Measurements from ENCODE around the gene PLVAP. TPM values are rescaled to one million over a fixed set of nuclear protein-coding genes. Genes with fewer than 3 reads are reported as not detected.

PLVAP gene
- total and polyA plus RNA-seq, 8 donors, result 5.8 to 95.1 (median 30.3) TPM

DNA sequence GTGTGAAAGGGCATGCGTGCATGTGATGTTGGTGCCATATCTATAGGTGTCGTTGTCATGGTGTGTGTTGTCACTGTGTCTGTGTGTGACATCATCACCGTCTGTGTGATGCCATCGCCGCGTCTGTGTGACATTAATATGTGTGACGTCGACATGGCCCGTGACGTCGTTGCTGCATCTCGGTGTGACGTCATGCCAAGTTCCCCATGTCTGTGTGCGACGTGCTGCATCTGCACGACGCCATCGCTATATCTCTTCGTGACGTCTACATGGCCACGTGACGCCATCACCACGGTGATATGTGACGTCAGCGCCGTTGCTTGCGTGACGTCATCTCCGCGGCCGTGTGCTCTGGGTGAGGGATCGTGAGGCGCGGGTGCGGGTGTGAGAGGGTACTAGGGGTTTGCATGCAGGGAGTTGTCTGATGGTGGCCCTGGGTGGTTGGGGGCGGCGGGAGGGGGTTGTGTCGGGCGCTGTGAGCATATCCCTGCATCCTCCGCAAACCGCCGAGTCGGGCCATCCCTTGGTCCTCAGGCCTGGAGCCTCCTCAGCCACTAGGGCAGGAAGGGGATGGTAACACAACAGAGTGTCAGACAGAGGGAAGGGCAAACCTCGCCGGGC lies 25.2 kb downstream of the PLVAP start:
- Histone ChIP-seq H3K9me3 (no peaks in the 10 kb centered on the region), H3K27ac (peak overlapping the region in 1 of 5 donors; percentile 14), H3K4me3 (no peak overlapping the region), H3K27me3 (peaks cover 0 to 56% (median 0%) of the 10 kb centered on the region in 3 donors), H3K36me3 (no peaks in the 10 kb centered on the region), H3K4me1 (peaks cover 0 to 19% (median 9%) of the 10 kb centered on the region in 4 donors)
- no peak for DNase-seq
- 88 to 91% (median 89%) methylated on average over 45 of the region's 45 CpGs for WGBS, 5 donors
- intact Hi-C loops (cut with DNase I; ENCODE audit: low total_unique reads), result no loop called here
- TF ChIP-seq POLR2AphosphoS5 (IDR thresholded peaks at IDR 0.05), result no peak
- TF ChIP-seq EP300 (IDR thresholded peaks at IDR 0.05), result no peak
- no peak for TF ChIP-seq POLR2A (IDR thresholded peaks at IDR 0.05)
- TF ChIP-seq, protein P1, sequence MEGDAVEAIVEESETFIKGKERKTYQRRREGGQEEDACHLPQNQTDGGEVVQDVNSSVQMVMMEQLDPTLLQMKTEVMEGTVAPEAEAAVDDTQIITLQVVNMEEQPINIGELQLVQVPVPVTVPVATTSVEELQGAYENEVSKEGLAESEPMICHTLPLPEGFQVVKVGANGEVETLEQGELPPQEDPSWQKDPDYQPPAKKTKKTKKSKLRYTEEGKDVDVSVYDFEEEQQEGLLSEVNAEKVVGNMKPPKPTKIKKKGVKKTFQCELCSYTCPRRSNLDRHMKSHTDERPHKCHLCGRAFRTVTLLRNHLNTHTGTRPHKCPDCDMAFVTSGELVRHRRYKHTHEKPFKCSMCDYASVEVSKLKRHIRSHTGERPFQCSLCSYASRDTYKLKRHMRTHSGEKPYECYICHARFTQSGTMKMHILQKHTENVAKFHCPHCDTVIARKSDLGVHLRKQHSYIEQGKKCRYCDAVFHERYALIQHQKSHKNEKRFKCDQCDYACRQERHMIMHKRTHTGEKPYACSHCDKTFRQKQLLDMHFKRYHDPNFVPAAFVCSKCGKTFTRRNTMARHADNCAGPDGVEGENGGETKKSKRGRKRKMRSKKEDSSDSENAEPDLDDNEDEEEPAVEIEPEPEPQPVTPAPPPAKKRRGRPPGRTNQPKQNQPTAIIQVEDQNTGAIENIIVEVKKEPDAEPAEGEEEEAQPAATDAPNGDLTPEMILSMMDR (IDR thresholded peaks at IDR 0.05), result no peak

DNA sequence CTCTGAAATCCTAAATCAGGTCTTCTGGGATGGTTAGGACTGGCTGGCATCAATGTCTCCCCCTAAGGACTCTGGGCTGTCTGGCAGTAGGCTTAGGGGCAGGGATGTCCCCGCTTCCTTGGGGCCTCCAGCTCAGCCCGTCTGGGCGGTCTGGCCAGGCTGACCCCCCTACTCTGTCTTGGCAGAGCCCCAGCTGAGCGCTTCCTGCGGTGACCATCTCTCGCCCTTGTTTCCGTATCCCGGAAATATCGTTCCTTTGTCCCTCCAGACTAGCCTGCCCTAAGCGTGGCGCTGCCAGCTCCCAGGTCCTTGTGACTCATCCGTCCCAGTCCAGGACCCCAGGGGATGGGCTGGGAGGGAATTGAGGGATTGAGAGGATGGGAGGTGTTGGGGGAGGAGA lies 28.4 kb downstream of the PLVAP start:
- Histone ChIP-seq H3K9me3 (no peaks in the 10 kb centered on the region), H3K4me1 (peaks cover 0 to 29% (median 18%) of the 10 kb centered on the region in 4 donors), H3K36me3 (no peaks in the 10 kb centered on the region), H3K27me3 (peaks cover 0 to 56% (median 0%) of the 10 kb centered on the region in 3 donors), H3K27ac (peak overlapping the region in 4 of 5 donors; percentile 52 to 77 (median 62)), H3K4me3 (no peak overlapping the region)
- intact Hi-C loops (cut with DNase I; ENCODE audit: low total_unique reads), result loop anchor here (5.0 kb wide), 1 partner anchor 39 kb away; no protein-coding TSS in a partner anchor
- DNase-seq, result peak in 1 of 2 donors; percentile 82
- TF ChIP-seq, protein P1 (IDR thresholded peaks at IDR 0.05), result no peak
- peak in 2 of 3 donors; percentile 30 to 59 for TF ChIP-seq POLR2AphosphoS5 (IDR thresholded peaks at IDR 0.05)
- no peak for TF ChIP-seq EP300 (IDR thresholded peaks at IDR 0.05)
- no peak for TF ChIP-seq POLR2A (IDR thresholded peaks at IDR 0.05)
- WGBS, 5 donors, result 4 to 12% (median 9%) methylated on average over 9 to 12 of the region's 12 CpGs

DNA sequence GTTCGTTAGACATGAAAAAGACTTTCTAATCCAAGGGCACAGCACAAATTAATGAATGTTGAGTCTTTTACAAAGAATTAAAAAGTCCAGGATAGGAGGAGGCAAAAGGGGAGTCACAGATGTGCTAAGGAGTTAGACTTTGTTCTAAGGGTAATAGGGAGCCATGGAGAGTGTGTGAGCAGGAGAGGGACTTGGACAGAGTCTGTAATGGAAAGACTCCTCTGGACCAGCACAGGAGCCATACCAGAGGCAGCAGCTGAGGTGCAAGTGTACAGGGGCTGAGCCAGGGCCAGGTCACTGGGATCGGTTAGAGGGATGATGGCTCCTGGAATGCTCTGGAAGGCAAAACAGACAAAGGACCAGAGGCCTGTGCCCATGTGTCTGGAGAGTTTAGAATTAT lies 29.3 kb downstream of the PLVAP start:
- no peaks in the 10 kb centered on the region for H3K9me3 ChIP-seq
- TF ChIP-seq, protein P1 (IDR thresholded peaks at IDR 0.05), result no peak
- TF ChIP-seq EP300 (IDR thresholded peaks at IDR 0.05), result no peak
- TF ChIP-seq POLR2A (IDR thresholded peaks at IDR 0.05), result no peak
- TF ChIP-seq POLR2AphosphoS5 (IDR thresholded peaks at IDR 0.05), result no peak
- peaks cover 0 to 29% (median 16%) of the 10 kb centered on the region in 4 donors for H3K4me1 ChIP-seq
- intact Hi-C loops (cut with DNase I; ENCODE audit: low total_unique reads), result loop anchor here (5.0 kb wide), 1 partner anchor 39 kb away; no protein-coding TSS in a partner anchor
- H3K27ac ChIP-seq, result peak overlapping the region in 4 of 5 donors; percentile 52 to 77 (median 62)
- 60 to 75% (median 74%) methylated on average over 2 of the region's 2 CpGs for WGBS, 5 donors
- H3K36me3 ChIP-seq, result no peaks in the 10 kb centered on the region
- DNase-seq, result no peak
- H3K4me3 ChIP-seq, result no peak overlapping the region
- H3K27me3 ChIP-seq, result peaks cover 0 to 51% (median 0%) of the 10 kb centered on the region in 3 donors

DNA sequence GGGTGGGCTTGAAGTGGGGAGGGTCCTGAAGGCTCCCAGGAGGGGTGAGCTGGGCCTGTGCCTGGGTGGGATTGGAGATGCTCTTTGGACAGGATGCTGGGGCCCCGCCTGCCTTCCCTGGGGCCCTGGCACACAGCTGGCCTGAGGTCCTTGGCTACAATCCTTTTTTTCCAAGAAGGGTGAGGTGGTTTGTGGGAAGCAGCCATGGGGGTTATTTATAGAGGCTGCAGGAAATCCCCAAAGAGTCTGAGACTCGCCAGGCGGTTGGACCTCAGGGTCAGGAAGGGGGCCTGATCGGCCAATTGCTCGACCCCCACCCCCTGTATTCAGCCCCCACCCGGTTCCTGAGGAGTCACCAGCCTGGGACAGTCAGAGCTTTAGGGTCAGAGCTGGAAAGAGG lies 29.8 kb downstream of the PLVAP start:
- Histone ChIP-seq H3K4me3 (no peak overlapping the region), H3K4me1 (peaks cover 0 to 29% (median 15%) of the 10 kb centered on the region in 4 donors), H3K27me3 (peaks cover 0 to 46% (median 0%) of the 10 kb centered on the region in 3 donors), H3K9me3 (no peaks in the 10 kb centered on the region), H3K36me3 (peaks cover 0 to 3% (median 1%) of the 10 kb centered on the region in 4 donors), H3K27ac (peak overlapping the region; percentile 24 to 77 (median 59))
- intact Hi-C loops (cut with DNase I; ENCODE audit: low total_unique reads), result loop anchor here (5.0 kb wide), 1 partner anchor 40 kb away; no protein-coding TSS in a partner anchor
- TF ChIP-seq POLR2A (IDR thresholded peaks at IDR 0.05) (no peak), POLR2AphosphoS5 (IDR thresholded peaks at IDR 0.05) (no peak), EP300 (IDR thresholded peaks at IDR 0.05) (no peak)
- TF ChIP-seq, protein P1 (IDR thresholded peaks at IDR 0.05), result no peak
- DNase-seq, result peak in 1 of 2 donors; percentile 51
- WGBS, 5 donors, result 21 to 36% (median 25%) methylated on average over 6 of the region's 6 CpGs

Data from stomach (tissue), 9 donors.